Brain microvascular endothelial cell (primary cell): ENCODE results near the gene SLC4A1AP.

Source experiments
- DNase-seq: peaks from one replicate; pipeline ENCODE4 v3.0.0-alpha.2; 2020
- H3K27ac ChIP-seq: fragments of 250-450 bp; sonication (Bioruptor Pico); 2 replicates; pipeline ENCODE4 v1.5.1; 2020; ENCODE audit warnings: mild to moderate bottlenecking, moderate library complexity
- H3K27me3 ChIP-seq: fragments of 250-450 bp; sonication (Bioruptor Pico); replicated peaks from 2 replicates; pipeline ENCODE4 v1.5.1; 2020; ENCODE audit warnings: mild to moderate bottlenecking
- H3K36me3 ChIP-seq: fragments of 250-450 bp; sonication (Bioruptor Pico); replicated peaks from 2 replicates; pipeline ENCODE4 v1.5.1; 2020; ENCODE audit warnings: mild to moderate bottlenecking
- H3K4me3 ChIP-seq: 2 replicates; pipeline ENCODE4 v1.5.1; 2011; ENCODE audit warnings: low read depth, mild to moderate bottlenecking, control low read depth, low read length, moderate library complexity
- in situ Hi-C: cut with HindIII; loops from 2 replicates; pipeline ENCODE4 v1.10.0; 2017; ENCODE audit warnings: low sequenced_read_pairs, low pct_ligation_motif_present
- TF ChIP-seq, protein P1 (sequence below): IDR thresholded peaks from 2 replicates; pipeline ENCODE4 v1.5.1; 2011; ENCODE audit warnings: low read depth, mild to moderate bottlenecking, moderate library complexity, low read length, control low read depth, inconsistent platforms; ENCODE audit errors: missing control alignments

The SLC4A1AP gene

GRCh38 chr2:27729198-27729597, 65.5 kb downstream of the SLC4A1AP start:
- no peaks in the 10 kb centered on the region for H3K27me3 ChIP-seq
- H3K36me3 ChIP-seq = no peaks in the 10 kb centered on the region
- in situ Hi-C loops = no loop called here
- TF ChIP-seq, protein P1, sequence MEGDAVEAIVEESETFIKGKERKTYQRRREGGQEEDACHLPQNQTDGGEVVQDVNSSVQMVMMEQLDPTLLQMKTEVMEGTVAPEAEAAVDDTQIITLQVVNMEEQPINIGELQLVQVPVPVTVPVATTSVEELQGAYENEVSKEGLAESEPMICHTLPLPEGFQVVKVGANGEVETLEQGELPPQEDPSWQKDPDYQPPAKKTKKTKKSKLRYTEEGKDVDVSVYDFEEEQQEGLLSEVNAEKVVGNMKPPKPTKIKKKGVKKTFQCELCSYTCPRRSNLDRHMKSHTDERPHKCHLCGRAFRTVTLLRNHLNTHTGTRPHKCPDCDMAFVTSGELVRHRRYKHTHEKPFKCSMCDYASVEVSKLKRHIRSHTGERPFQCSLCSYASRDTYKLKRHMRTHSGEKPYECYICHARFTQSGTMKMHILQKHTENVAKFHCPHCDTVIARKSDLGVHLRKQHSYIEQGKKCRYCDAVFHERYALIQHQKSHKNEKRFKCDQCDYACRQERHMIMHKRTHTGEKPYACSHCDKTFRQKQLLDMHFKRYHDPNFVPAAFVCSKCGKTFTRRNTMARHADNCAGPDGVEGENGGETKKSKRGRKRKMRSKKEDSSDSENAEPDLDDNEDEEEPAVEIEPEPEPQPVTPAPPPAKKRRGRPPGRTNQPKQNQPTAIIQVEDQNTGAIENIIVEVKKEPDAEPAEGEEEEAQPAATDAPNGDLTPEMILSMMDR = no peak
- no peak overlapping the region for H3K4me3 ChIP-seq
- DNase-seq = no peak
- H3K27ac ChIP-seq = no peak overlapping the region

GRCh38 chr2:27729614-27730013, 65.9 kb downstream of the SLC4A1AP start:
- Histone ChIP-seq H3K27ac (no peak overlapping the region), H3K36me3 (no peaks in the 10 kb centered on the region), H3K4me3 (no peak overlapping the region), H3K27me3 (no peaks in the 10 kb centered on the region)
- in situ Hi-C loops = no loop called here
- TF ChIP-seq, protein P1 = no peak
- DNase-seq = no peak

DNA sequence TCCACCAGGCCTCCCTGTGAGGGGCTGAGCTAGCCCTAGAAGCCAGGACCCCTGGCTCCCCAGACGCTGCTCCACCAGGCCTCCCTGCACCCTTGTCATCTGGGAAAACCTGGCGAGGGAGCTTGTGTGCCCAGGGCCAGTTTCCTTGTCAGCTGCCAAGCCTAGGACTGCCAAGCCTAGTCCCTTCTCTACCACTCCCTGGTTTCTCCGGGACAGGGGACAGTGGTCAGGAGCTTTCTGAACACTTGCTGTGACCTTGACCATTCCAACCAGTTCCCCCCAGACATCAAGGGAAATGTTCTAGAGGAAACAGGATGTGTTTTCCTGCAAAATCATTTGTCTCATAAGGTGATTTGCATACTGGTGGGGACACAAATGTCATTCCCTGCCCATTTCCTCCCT, 66.6 kb downstream of the SLC4A1AP start:
- Histone ChIP-seq H3K36me3 (no peaks in the 10 kb centered on the region), H3K27me3 (no peaks in the 10 kb centered on the region), H3K27ac (no peak overlapping the region), H3K4me3 (no peak overlapping the region)
- DNase-seq = no peak
- TF ChIP-seq, protein P1 = no peak
- in situ Hi-C loops = no loop called here

DNA sequence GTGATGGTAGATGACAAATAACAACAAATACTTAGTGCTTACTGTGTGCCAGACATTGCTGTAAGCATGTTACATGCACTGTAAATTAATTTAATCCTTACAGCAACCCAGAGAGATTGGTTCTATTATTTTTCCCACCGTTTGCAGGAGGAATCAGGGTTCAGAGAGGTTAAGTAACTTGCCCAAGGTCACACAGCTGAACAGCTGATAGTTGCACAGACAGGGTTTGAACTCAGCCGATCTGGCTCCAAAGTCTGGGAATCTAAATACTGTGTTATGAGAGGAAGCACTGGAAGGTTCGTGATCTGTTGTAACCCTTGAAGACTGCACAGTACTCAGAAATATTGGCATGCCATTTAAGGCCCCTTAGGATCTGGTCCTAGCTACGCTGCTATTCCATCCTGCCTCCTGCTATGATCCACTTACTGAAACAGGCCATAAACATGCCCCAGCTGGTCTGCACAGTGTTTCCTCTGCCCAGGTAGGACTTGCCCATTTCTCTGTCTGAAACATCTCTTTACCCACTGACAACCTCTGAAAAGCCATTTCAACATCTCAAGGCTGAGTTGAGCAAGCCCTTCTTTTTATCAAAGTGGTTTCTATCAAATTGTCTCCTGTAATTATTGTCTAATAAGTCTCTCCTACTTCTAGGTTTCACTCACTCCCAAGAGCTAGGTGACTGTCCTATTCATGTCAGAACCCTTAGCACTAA, 67.4 kb downstream of the SLC4A1AP start:
- DNase-seq = no peak
- in situ Hi-C loops = no loop called here
- H3K27ac ChIP-seq = no peak overlapping the region
- H3K36me3 ChIP-seq = no peaks in the 10 kb centered on the region
- no peak overlapping the region for H3K4me3 ChIP-seq
- TF ChIP-seq, protein P1 = no peak
- no peaks in the 10 kb centered on the region for H3K27me3 ChIP-seq

- Histone ChIP-seq H3K27ac (no peak overlapping the region), H3K27me3 (no peaks in the 10 kb centered on the region), H3K4me3 (no peak overlapping the region), H3K36me3 (no peaks in the 10 kb centered on the region)
- no peak for DNase-seq
- in situ Hi-C loops = no loop called here
- TF ChIP-seq, protein P1 = no peak
Observed at GRCh38 chr2:27734305-27734704, 70.6 kb downstream of the SLC4A1AP start.
